Left cardiac atrium (tissue), 2 donors: Measurements from ENCODE around the gene SETD9. TPM values are rescaled to one million over a fixed set of nuclear protein-coding genes. Genes with fewer than 3 reads are reported as not detected.

Experiments used
- total RNA-seq, 2 donors: library from RNA; stranded (reverse); fragmentation: NEBNext Ultra II Directional; extraction: Animal tissue kit (Norgen Biotek cat#: 25700); gene quantifications; one replicate each; pipeline ENCODE4 v1.2.1, GENCODE V29; 2021
- donor health status: DM: no; HTN: yes; CAD: no; lungs with severe emphysema.
- donor health status: DM: yes; HTN: yes; CAD: no.

SETD9 gene
- total RNA-seq, 2 donors from 2014 or later, result 10.4 to 14.5 TPM

Other genes with a start within 250 kb of the SETD9 start
- 1 to 10 TPM; 8.4 to 8.5 TPM for gene MAP3K1, start 94.0 kb upstream of the SETD9 start, total RNA-seq
- gene MIER3, start 42.5 kb downstream of the SETD9 start, total RNA-seq, result 10 to 100 TPM; 12.6 to 16.6 TPM